NCI-H2196 (cell line): ENCODE results near the gene ZNF318.
A peak's percentile ranks its signal among the peaks of the same experiment; 100 is the strongest.
"Not testable (repeated sequence)": the region's sequence is repeated elsewhere in the genome, so short reads cannot be mapped to it uniquely, and the experiment has no call there.

Source experiments
- DNase-seq: peaks from one replicate; lab custom pipeline; 2025; ENCODE audit not compliant: unreplicated experiment; lab: John Stamatoyannopoulos, UW

ZNF318 gene

GRCh38 chr6:43369174-43370002, at the start of gene ZNF318:
ZNF318 (minus strand) TSS chr6:43369647; CDS start chr6:43369365, 282 bp downstream.
- DNase-seq = peak; percentile 99

GRCh38 chr6:43416935-43417334, 47.5 kb upstream of the ZNF318 start:
- DNase-seq = no peak

- not testable (repeated sequence) for DNase-seq
Observed at GRCh38 chr6:43415275-43415674, 45.8 kb upstream of the ZNF318 start.

GRCh38 chr6:43413002-43413401, 43.6 kb upstream of the ZNF318 start:
- DNase-seq = no peak

- no peak for DNase-seq
Observed at GRCh38 chr6:43412541-43412940, 43.1 kb upstream of the ZNF318 start.

GRCh38 chr6:43410776-43411175, 41.3 kb upstream of the ZNF318 start:
- DNase-seq = not testable (repeated sequence)

GRCh38 chr6:43408259-43408658, 38.8 kb upstream of the ZNF318 start:
- no peak for DNase-seq

GRCh38 chr6:43407296-43407695, 37.8 kb upstream of the ZNF318 start:
- DNase-seq = no peak

GRCh38 chr6:43405354-43405753, 35.9 kb upstream of the ZNF318 start:
- no peak for DNase-seq

GRCh38 chr6:43402820-43403219, 33.4 kb upstream of the ZNF318 start:
- DNase-seq = no peak

- no peak for DNase-seq
Observed at GRCh38 chr6:43401730-43402129, 32.3 kb upstream of the ZNF318 start.

GRCh38 chr6:43399932-43400487, 30.6 kb upstream of the ZNF318 start:
- DNase-seq = no peak

GRCh38 chr6:43396408-43397149, 27.1 kb upstream of the ZNF318 start:
- peak; percentile 16 for DNase-seq

- no peak for DNase-seq
Observed at GRCh38 chr6:43395776-43396175, 26.3 kb upstream of the ZNF318 start.

GRCh38 chr6:43394982-43395381, 25.5 kb upstream of the ZNF318 start:
- no peak for DNase-seq

- no peak for DNase-seq
Observed at GRCh38 chr6:43393602-43394001, 24.2 kb upstream of the ZNF318 start.

GRCh38 chr6:43393133-43393532, 23.7 kb upstream of the ZNF318 start:
- DNase-seq = not testable (repeated sequence)

- DNase-seq = no peak
Observed at GRCh38 chr6:43391440-43392031, 22.1 kb upstream of the ZNF318 start.

- DNase-seq = not testable (repeated sequence)
Observed at GRCh38 chr6:43390753-43391439, 21.4 kb upstream of the ZNF318 start.

GRCh38 chr6:43389730-43390295, 20.4 kb upstream of the ZNF318 start:
- DNase-seq = no peak

- no peak for DNase-seq
Observed at GRCh38 chr6:43386492-43386891, 17.0 kb upstream of the ZNF318 start.
